Measurements from ENCODE around the gene CAV1.

The CAV1 gene

GRCh38 chr7:116505823-116506222, 19.0 kb upstream of the CAV1 start:
- TF ChIP-seq CTCF (IDR thresholded peaks at IDR 0.05) (no peak), ZFX (IDR thresholded peaks at IDR 0.05; ENCODE audit: borderline replicate concordance) (no peak)
- no peak overlapping the region for H3K27ac ChIP-seq

GRCh38 chr7:116509982-116510579, 14.8 kb upstream of the CAV1 start:
- TF ChIP-seq ZFX (IDR thresholded peaks at IDR 0.05; ENCODE audit: borderline replicate concordance) (no peak), CTCF (IDR thresholded peaks at IDR 0.05) (no peak)
- H3K27ac ChIP-seq: no peak overlapping the region

DNA sequence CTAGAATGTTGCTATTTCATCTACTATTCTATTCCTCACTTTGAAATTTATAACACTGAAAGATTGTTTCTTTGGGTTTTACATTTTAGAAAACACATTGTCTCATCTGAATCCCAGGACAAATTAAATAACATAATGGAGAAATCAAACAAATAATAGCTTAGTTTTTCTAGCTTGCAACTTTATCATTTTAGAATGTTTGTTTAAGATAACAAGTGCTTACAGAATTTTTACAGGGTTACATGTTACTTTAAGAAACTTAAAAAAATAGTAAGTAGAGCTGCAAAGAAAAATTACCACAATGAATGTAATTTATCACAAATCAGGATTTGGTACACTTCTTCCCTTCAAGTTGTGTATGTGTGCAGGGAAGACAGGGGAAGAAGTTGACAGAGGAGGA, 14.0 kb upstream of the CAV1 start:
- TF ChIP-seq CTCF (IDR thresholded peaks at IDR 0.05): no peak
- TF ChIP-seq ZFX (IDR thresholded peaks at IDR 0.05; ENCODE audit: borderline replicate concordance): no peak
- no peak overlapping the region for H3K27ac ChIP-seq

DNA sequence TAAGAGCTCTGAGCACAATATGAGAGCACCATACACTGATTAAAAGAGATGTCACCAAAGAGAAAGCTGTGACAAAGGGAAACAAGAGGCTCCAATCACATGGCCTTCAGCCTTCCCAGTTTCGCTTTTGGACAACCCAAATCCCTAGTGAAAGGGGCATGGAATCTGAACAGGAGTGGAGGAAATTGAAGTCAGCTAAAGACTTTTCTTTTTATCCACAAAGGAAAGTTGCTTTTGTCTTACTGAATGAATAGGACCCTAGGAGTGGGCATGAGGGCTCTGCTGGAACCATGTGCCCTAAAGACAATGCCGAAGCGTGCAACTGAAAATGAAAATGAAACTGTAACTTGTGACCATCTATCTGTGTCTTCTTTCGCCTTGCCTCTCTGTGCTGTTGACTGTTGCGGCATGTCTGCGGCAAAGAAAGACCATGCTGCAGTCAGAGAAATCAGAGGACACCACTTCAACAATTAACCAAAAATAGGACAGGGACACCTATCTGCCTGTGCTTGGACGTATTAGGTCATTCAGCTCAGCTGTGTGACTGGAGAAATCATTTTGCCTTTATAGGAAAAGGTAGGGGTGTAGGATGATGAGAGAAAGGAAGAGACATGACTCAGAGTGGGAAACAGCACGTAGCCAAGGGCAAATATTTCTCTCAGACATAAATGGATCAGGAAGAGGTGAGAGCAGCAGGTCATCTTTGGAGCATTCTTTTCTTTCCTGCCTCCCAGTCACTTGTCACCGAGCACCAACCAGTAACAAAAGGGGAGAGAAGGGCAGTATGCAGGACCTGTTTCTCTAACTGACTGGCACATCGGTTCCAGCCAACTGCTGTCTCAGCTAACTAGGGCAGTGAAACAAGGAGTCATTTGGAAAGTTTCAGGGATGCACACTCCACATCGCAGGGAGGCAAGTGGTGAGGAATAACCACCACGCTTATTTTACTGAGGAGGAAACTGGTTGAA, 13.0 kb upstream of the CAV1 start:
- H3K27ac ChIP-seq: no peak overlapping the region
- TF ChIP-seq ZFX (IDR thresholded peaks at IDR 0.05; ENCODE audit: borderline replicate concordance) (no peak), CTCF (IDR thresholded peaks at IDR 0.05) (no peak)

GRCh38 chr7:116512520-116513188, 12.2 kb upstream of the CAV1 start:
- no peak for TF ChIP-seq CTCF (IDR thresholded peaks at IDR 0.05)
- TF ChIP-seq ZFX (IDR thresholded peaks at IDR 0.05; ENCODE audit: borderline replicate concordance): no peak
- no peak overlapping the region for H3K27ac ChIP-seq

DNA sequence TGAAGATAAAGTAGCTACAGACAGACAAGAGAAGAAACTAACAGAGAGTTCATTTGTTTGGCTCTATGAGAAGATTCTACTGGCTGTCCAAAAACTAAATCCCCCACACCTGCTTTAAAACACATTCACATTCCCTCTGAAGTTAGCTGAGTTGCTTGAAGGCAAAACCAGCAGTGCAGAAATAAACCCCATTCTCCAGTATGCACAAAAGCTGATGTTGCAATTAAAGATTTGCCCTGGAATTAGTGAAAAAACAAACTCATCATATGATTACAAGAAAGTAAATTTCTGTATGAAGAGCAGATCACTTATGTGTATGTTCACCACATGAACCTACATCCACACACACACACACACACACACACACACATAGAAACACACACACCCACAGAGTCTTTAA, 9.3 kb upstream of the CAV1 start:
- no peak for TF ChIP-seq CTCF (IDR thresholded peaks at IDR 0.05)
- no peak for TF ChIP-seq ZFX (IDR thresholded peaks at IDR 0.05; ENCODE audit: borderline replicate concordance)
- H3K27ac ChIP-seq: no peak overlapping the region
